IPS-20b (cell line): ENCODE data around the gene HSD17B11.
A peak's percentile ranks its signal among the peaks of the same experiment; 100 is the strongest.
"Not testable (repeated sequence)": the region's sequence is repeated elsewhere in the genome, so short reads cannot be mapped to it uniquely, and the experiment has no call there.

Experiments
- H3K27ac ChIP-seq: one replicate; pipeline ENCODE4 v1.5.1; 2013; ENCODE audit warnings: low read length
- H3K27me3 ChIP-seq: 2 replicates; pipeline ENCODE4 v1.6.1; 2013; ENCODE audit warnings: mild to moderate bottlenecking, low read length, inconsistent platforms; ENCODE audit not compliant: insufficient read depth
- H3K36me3 ChIP-seq: 2 replicates; pipeline ENCODE4 v1.6.1; 2013; ENCODE audit warnings: low read depth, mild to moderate bottlenecking, inconsistent platforms, low read length, moderate library complexity; ENCODE audit not compliant: insufficient read depth
- H3K4me1 ChIP-seq: 2 replicates; pipeline ENCODE4 v1.6.1; 2013; ENCODE audit warnings: mild to moderate bottlenecking, control low read depth, inconsistent platforms, low read length, moderate library complexity; ENCODE audit not compliant: insufficient read depth
- H3K4me3 ChIP-seq: 2 replicates; pipeline ENCODE4 v1.5.1; 2013; ENCODE audit warnings: mild to moderate bottlenecking, low read length, inconsistent platforms
- H3K9ac ChIP-seq: 2 replicates; pipeline ENCODE4 v1.6.1; 2013; ENCODE audit warnings: low read depth, mild to moderate bottlenecking, inconsistent platforms, low read length, moderate library complexity
- H3K9me3 ChIP-seq: 2 replicates; pipeline ENCODE4 v1.6.1; 2013; ENCODE audit warnings: mild to moderate bottlenecking, low read depth, low read length, inconsistent platforms; ENCODE audit not compliant: insufficient read depth

Gene HSD17B11

GRCh38 chr4:87420276-87420830 lies 29.4 kb upstream of the HSD17B11 start:
- Histone ChIP-seq H3K9me3 (no peaks in the 10 kb centered on the region), H3K36me3 (no peaks in the 10 kb centered on the region), H3K27ac (no peak overlapping the region), H3K27me3 (no peaks in the 10 kb centered on the region), H3K4me1 (peaks cover 18% of the 10 kb centered on the region), H3K9ac (peak overlapping the region; percentile 33; the same call in 1 of the 2 replicates), H3K4me3 (0 out of 2 replicates have a peak overlapping the region, but pooled peaks have one; percentile 34)

GRCh38 chr4:87419578-87420249 lies 28.7 kb upstream of the HSD17B11 start:
- Histone ChIP-seq H3K9ac (no peak overlapping the region; the same call in 1 of the 2 replicates), H3K36me3 (no peaks in the 10 kb centered on the region), H3K9me3 (no peaks in the 10 kb centered on the region), H3K27ac (no peak overlapping the region), H3K27me3 (no peaks in the 10 kb centered on the region), H3K4me1 (peaks cover 18% of the 10 kb centered on the region), H3K4me3 (0 out of 2 replicates have a peak overlapping the region, but pooled peaks have one; percentile 34)

GRCh38 chr4:87418410-87418809 lies 27.4 kb upstream of the HSD17B11 start:
- not testable (repeated sequence) for H3K36me3 ChIP-seq, H3K9me3 ChIP-seq, H3K27me3 ChIP-seq, H3K9ac ChIP-seq, H3K4me3 ChIP-seq, H3K27ac ChIP-seq
- H3K4me1 ChIP-seq, result peaks cover 14% of the 10 kb centered on the region

DNA sequence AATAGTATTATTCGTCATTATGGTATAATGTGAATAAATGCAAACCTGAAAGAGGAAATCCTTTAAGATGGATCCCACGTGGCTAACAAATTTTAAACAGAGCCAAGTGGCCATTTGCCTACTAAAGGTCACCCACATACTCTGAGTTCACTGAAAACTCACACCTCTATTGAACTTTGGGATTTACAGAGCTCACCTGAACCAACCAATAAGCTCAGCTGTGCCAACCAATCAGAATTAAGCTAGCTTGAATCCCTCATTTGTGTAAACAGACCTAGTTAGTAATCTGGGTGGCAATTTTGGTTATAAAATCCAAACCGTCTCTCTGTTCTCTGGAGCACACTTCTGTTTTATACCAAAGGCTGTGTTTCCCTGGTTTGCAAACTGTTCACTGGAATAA lies 26.0 kb upstream of the HSD17B11 start:
- H3K4me3 ChIP-seq, result no peak overlapping the region

GRCh38 chr4:87414816-87415215 lies 23.8 kb upstream of the HSD17B11 start:
- H3K9me3 ChIP-seq, result no peaks in the 10 kb centered on the region; the same call in 1 of the 2 replicates
- H3K36me3 ChIP-seq, result no peaks in the 10 kb centered on the region
- H3K27ac ChIP-seq, result no peak overlapping the region
- no peaks in the 10 kb centered on the region for H3K4me1 ChIP-seq
- H3K9ac ChIP-seq, result no peak overlapping the region
- no peak overlapping the region for H3K4me3 ChIP-seq
- no peaks in the 10 kb centered on the region for H3K27me3 ChIP-seq

More for the DNA sequence above, 26.0 kb upstream of the HSD17B11 start:
- H3K27ac ChIP-seq, result no peak overlapping the region
- no peaks in the 10 kb centered on the region for H3K27me3 ChIP-seq
- H3K36me3 ChIP-seq, result no peaks in the 10 kb centered on the region
- H3K9me3 ChIP-seq, result no peaks in the 10 kb centered on the region; the same call in 1 of the 2 replicates
- no peak overlapping the region for H3K9ac ChIP-seq
- H3K4me1 ChIP-seq, result peaks cover 14% of the 10 kb centered on the region

GRCh38 chr4:87410679-87411078 lies 19.7 kb upstream of the HSD17B11 start:
- Histone ChIP-seq H3K9ac (no peak overlapping the region), H3K27ac (no peak overlapping the region), H3K36me3 (no peaks in the 10 kb centered on the region), H3K4me1 (peaks cover 5% of the 10 kb centered on the region; the same call in 1 of the 2 replicates), H3K9me3 (no peaks in the 10 kb centered on the region; the same call in 1 of the 2 replicates), H3K27me3 (no peaks in the 10 kb centered on the region), H3K4me3 (no peak overlapping the region)

DNA sequence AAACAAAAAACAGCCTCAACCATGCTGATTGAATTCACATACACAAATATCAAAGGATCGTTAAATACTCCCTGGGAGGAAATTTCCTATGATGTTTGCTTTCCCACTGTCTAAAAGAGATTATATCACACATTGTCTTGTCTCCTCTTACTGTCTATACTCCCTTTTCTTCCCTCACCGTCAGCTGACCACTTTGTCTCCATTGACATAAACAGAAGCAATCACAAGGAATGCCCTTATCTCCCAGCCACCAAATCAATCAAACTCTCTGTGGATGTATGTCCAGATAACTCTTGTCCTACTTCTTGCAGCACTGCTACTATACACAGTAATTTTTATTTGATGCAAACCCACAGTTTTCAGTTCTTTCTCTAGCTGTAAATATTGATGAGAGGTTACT lies 19.2 kb upstream of the HSD17B11 start:
- Histone ChIP-seq H3K9me3 (no peaks in the 10 kb centered on the region; the same call in 1 of the 2 replicates), H3K27ac (no peak overlapping the region), H3K9ac (no peak overlapping the region), H3K36me3 (no peaks in the 10 kb centered on the region), H3K4me3 (no peak overlapping the region), H3K4me1 (peaks cover 5% of the 10 kb centered on the region; the same call in 1 of the 2 replicates), H3K27me3 (no peaks in the 10 kb centered on the region)

DNA sequence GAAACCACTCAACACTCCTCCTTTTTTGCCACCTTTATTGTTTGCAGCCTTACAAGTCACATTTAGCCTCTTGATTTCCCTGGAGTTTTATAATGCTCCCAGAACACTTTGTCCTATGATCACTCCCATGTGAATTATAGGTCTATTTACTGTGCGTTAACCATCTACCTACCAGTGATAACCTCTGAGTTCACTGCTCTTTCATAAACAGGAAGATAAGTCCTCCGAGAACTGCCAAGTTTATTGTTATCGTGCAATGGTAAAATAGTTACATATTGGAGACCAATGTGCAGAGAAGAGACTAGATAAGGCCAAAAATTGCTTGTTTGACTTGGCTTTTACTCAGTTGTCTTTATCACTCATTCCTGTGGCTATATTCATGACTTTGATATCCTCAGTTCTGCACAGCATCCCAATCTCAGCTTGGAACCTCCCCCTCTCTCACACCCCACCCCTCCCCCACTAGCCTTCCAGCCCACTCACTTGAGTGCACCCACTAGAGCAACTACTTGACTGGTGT lies 18.5 kb upstream of the HSD17B11 start:
- H3K9me3 ChIP-seq, result no peaks in the 10 kb centered on the region; the same call in 1 of the 2 replicates
- no peak overlapping the region for H3K4me3 ChIP-seq
- no peaks in the 10 kb centered on the region for H3K27me3 ChIP-seq
- H3K4me1 ChIP-seq, result peaks cover 5% of the 10 kb centered on the region; the same call in 1 of the 2 replicates
- no peak overlapping the region for H3K9ac ChIP-seq
- no peaks in the 10 kb centered on the region for H3K36me3 ChIP-seq
- no peak overlapping the region for H3K27ac ChIP-seq

- H3K27me3 ChIP-seq, H3K9ac ChIP-seq, H3K36me3 ChIP-seq, H3K4me1 ChIP-seq, H3K4me3 ChIP-seq, H3K27ac ChIP-seq, H3K9me3 ChIP-seq: not testable (repeated sequence)
Measured at GRCh38 chr4:87406902-87407301, 15.9 kb upstream of the HSD17B11 start.

DNA sequence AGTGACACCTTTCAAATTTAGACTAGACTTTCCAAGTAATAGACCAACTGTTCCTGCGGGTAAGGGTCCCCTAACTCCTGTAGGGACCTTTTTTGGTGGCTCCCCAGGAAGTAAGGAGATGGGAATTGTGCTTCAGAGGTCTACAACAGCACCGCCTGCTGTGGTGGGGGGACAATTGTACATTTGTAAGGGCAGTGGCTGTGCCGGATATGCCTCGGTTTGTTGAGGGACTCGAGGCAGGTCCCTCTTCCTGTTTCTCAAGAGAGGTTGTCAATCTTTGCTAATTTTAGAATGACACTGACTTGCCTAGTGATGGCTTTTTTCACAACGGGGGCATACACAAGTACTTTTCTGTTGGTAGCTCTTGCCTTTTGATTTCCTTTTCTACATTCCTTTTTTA lies 15.5 kb upstream of the HSD17B11 start:
- no peak overlapping the region for H3K9ac ChIP-seq
- H3K36me3 ChIP-seq, result no peaks in the 10 kb centered on the region
- no peak overlapping the region for H3K27ac ChIP-seq
- no peaks in the 10 kb centered on the region for H3K27me3 ChIP-seq
- H3K9me3 ChIP-seq, result no peaks in the 10 kb centered on the region; the same call in none of the 2 replicates
- no peak overlapping the region for H3K4me3 ChIP-seq
- peaks cover 5% of the 10 kb centered on the region; the same call in 1 of the 2 replicates for H3K4me1 ChIP-seq

GRCh38 chr4:87405211-87405820 lies 14.3 kb upstream of the HSD17B11 start:
- no peaks in the 10 kb centered on the region; the same call in none of the 2 replicates for H3K9me3 ChIP-seq
- no peak overlapping the region for H3K4me3 ChIP-seq
- no peaks in the 10 kb centered on the region for H3K27me3 ChIP-seq
- H3K9ac ChIP-seq, result no peak overlapping the region
- peaks cover 5% of the 10 kb centered on the region; the same call in 1 of the 2 replicates for H3K4me1 ChIP-seq
- no peak overlapping the region for H3K27ac ChIP-seq
- no peaks in the 10 kb centered on the region for H3K36me3 ChIP-seq
